Stimulated activated naive CD4-positive, alpha-beta T cell treated with Interleukin-2 at 50 U/mL for 16 hours (primary cell): Measurements from ENCODE around the gene FAM20A.

Experiments
- DNase-seq: peaks from one replicate; lab custom pipeline; 2025; lab: John Stamatoyannopoulos, UW

The FAM20A gene

GRCh38 chr17:68600931-68601564 is at the start of gene FAM20A:
TSS of gene FAM20A (minus strand) at chr17:68601367. CDS start at chr17:68600666, 701 bp downstream.
- DNase-seq, result no peak

DNA sequence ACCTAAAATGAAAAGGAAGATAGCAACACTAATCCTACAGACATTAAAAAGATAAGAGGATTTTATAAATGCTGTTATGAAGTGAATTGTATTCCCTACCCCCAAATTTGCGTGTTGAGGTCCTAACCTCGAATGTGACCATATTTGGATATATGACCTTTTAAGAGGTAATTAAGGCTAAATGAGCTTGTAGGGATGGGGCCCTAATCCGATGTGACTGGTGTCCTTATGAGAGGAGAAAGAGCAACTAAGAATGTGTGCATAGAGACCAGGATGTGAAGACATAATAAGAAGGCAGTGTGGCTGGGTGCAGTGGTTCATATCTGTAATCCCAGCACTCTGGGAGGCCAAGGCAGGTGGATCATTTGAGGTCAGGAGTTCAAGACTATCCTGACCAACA is 48.2 kb upstream of the FAM20A start:
- no peak for DNase-seq

- no peak for DNase-seq
Observed at GRCh38 chr17:68646626-68647526, 45.7 kb upstream of the FAM20A start.

GRCh38 chr17:68642118-68642412 is 40.9 kb upstream of the FAM20A start:
- DNase-seq, result no peak

DNA sequence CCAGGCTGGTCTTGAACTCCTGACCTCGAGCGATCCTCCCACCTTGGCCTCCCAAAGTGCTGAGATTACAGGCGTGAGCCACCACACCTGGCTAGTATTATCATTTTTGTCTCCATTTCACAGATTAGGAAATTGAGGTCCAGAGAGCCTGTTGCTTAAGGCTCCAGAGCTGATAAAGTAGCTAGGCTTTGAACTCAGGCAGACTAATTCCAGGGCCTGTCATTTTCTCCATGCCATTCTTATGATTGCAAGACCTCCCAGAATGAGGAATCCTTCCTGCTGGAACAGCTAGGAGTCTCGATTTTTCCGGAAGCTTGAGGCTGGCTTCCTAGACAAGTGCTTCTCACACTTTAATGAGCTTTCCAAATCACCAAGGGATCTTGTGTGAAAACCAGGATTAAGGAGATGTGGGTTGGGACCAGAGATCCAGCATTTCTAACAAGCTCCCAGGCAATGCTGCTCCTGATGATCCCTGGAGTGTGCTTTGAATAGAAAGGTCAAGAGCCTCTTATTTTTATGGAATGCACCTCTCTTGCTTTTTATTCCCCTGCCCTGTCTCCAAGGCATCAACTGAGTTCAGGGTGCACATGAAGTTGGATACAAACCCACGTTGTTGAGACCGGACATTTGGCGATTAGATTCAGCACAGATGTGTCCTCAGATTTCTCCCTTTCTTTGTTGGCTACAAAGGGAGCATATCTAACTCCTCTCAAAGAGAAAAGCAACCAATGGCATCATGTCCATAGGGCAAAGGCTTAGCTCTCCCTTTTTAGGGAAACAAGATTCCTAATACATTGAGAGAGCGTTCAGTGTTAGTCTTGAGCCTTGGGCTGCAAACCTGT is 40.3 kb upstream of the FAM20A start:
- DNase-seq, result no peak

DNA sequence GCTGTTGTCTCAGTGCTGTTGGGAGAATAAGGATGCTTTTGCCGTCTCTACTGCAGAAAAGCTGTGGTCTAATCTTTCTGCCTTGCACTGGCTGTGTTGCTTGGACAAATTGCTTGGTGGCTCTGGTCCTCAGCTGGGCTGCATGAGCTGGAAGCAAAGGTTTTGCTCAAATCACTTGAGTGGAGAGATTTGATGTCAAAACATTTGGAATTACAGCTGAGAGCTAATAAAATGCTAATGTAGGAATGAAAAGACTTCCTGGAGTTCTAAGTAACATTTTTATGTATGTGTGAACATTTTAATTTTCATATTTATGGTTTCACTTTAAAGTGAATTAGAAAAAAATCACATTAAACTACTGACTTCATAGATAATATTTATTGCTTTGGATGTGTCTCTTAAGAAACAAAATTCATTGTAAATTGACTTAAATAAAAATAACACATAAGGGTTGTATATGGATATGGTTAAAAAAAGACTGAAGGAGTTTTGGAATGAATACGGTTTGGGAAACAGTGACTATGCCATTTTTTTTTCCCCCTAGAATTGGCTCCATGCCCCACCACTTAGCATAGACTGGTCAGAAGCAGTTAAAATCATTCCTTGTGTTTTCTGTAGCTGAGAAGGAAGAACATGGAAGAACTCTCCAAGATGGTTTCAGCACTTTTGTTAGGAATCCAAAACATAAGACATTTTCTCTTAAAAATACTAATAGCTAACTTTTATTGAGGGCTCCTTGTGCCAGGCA is 39.2 kb upstream of the FAM20A start:
- no peak for DNase-seq

GRCh38 chr17:68634345-68634876 is 33.2 kb upstream of the FAM20A start:
- no peak for DNase-seq

- DNase-seq, result no peak
Observed at GRCh38 chr17:68628576-68628957, 27.4 kb upstream of the FAM20A start.

GRCh38 chr17:68627956-68628575 is 26.9 kb upstream of the FAM20A start:
- DNase-seq, result no peak

DNA sequence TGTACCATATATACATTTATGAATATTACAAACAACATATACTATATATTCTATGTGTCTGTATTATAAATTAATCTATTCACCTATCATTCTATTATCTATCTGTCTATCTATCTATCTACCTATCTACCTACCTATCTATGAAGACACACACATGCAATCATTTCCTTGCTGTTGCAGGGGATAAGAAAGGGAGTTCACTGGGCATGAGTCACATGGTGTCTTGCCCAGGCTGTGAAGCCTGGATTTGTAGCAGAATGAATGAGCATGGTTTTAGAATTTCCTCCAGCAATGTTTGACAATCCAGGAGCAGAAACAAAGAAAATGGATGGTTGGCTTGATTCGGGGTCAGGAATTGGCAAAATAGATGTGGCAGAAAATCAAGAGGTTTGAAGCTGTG is 23.2 kb upstream of the FAM20A start:
- DNase-seq, result no peak

- DNase-seq, result no peak
Observed at GRCh38 chr17:68623811-68624210, 22.6 kb upstream of the FAM20A start.

DNA sequence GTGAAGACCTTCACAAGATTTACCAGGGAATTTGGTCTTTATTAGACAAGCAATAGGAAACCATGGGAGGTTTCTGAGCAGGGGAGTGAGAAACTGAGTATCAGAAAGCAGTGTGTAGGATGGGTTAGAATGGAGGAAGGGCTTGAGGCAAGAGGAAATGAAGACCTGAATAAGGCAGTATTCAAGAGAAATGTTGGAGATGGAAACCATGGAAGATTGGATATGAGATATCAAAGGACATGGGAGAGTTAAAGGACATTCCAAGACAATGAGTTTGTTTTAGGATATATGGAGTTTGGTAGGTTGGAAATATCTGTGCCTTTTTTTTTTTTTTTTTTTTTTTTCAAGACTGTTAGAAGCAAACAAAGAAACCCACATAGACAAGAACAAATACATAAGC is 21.3 kb upstream of the FAM20A start:
- DNase-seq, result no peak

DNA sequence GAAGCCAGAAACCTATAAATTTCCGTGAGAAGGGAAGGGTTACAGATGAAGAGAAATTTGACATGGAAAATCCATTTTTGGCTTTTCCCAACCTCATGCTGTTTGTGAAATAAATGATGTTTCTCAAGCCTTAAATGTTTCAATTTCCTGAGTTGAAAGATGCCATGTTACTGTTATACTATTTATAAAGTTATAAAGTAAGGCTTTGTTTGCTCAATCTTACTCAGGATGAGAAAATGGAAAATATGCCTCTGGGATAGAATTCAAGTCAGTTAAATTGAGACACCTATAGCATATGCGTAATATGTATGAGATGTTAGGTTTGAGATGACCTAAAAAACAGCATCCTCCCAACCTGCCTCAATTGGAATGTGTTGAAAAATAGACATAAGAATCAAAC is 19.9 kb upstream of the FAM20A start:
- DNase-seq, result no peak

GRCh38 chr17:68616334-68616733 is 15.2 kb upstream of the FAM20A start:
- no peak for DNase-seq

- no peak for DNase-seq
Observed at GRCh38 chr17:68614718-68615117, 13.6 kb upstream of the FAM20A start.

DNA sequence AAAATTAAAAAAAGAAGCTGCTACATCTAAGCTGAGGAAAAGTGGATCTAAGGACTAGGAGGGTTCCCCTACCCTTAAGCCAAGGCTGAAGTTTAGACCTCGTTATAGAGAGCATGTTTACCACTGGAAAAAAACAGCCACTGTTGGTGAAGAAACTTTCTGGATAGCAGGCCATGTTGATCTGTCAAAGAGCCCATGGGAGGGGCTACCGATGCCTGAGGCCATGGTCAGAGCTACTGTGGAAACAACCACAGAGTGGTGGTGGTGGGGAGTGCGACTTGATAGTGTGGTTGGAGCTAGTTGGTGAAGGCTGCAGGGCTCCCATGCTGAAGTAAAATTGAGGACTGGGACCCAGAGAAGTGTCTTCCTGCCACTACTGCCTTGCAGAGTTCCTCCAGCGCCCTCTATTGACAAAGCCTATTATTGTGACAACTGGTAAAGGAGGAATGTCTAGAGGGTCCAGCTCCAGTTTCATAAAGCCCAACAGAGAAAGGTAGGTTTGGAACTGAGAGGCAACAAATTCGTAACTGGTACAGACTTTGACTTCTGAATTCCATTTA is 12.7 kb upstream of the FAM20A start:
- no peak for DNase-seq

- DNase-seq, result no peak
Observed at GRCh38 chr17:68612923-68613292, 11.7 kb upstream of the FAM20A start.

GRCh38 chr17:68612209-68612922 is 11.2 kb upstream of the FAM20A start:
- DNase-seq, result no peak

DNA sequence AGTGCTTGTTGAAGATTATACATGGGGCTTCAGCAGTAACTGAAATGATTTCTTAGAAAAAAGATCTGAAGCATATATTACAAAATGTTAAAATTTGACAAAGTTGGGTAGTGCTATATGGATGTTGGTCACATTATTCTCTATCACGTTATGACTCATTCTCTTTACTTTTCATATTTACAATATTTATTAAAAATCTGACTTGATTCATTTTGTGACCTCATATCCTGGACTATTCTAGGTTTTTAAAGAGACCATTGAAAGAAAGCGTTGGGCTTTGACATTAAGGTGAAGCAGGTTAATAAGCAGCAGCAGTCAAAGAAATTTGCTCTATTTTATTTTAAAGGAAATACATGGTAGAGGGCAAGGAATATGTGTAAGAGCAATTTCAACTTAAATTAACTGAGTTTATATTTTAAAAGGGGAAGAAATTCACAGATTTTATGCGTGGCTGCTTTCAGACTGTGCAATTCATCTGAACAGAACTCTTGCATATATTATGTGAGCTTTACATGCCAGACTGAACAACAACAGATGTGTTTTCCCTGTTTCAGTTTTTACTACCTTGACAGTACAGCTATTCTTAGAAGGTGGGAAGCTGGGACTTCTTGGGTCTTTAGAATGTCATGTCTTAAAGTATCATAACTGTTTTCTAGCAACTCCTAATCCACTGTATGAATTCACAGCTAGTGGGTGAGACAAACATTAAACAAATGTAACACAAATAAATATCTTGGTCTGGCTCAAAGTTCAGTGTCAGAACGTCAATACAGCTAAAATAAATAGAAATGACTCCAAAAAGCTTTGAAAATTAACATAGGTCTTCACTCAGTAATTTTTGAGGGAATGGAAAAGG is 10.4 kb upstream of the FAM20A start:
- DNase-seq, result no peak
